Activated naive CD8-positive, alpha-beta T cell treated with anti-CD3 and anti-CD28 coated beads, Interleukin-2, amount 10 ng/mL, durations not matched to agents 7 days and 5 days (primary cell): ENCODE results near the gene UBE2D4. TPM values are rescaled to one million over a fixed set of nuclear protein-coding genes. Genes with fewer than 3 reads are reported as not detected.
"Not testable (repeated sequence)": the region's sequence is repeated elsewhere in the genome, so short reads cannot be mapped to it uniquely, and the experiment has no call there.

Source experiments
- ATAC-seq: fragments of 150-1000 bp; cut with Tn5 transposase; one replicate; pipeline ENCODE4 v1.10.0; 2021; ENCODE audit warnings: low read depth, moderate library complexity
- POLR2A ChIA-PET: fragments of 350-600 bp; sonication (Branson Sonifier 250); formaldehyde crosslinking; loops from one replicate; lab custom pipeline; 2021; ENCODE audit warnings: antibody characterized with exemption; lab: Charles Lee
- DNase-seq: peaks from one replicate; pipeline ENCODE4 v3.0.0; 2021
- H3K27ac Mint-ChIP-seq: one replicate; pipeline ENCODE4 v1.8.0; 2022; ENCODE audit warnings: mild to moderate bottlenecking, mixed read lengths
- H3K27me3 Mint-ChIP-seq: one replicate; pipeline ENCODE4 v1.8.0; 2022; ENCODE audit warnings: mild to moderate bottlenecking, moderate library complexity, mixed read lengths
- H3K36me3 Mint-ChIP-seq: one replicate; pipeline ENCODE4 v1.8.0; 2021; ENCODE audit warnings: mild to moderate bottlenecking, mixed read lengths
- H3K4me1 Mint-ChIP-seq: one replicate; pipeline ENCODE4 v1.8.0; 2021; ENCODE audit warnings: mixed read lengths
- H3K4me3 Mint-ChIP-seq: one replicate; pipeline ENCODE4 v1.8.0; 2022; ENCODE audit warnings: mild to moderate bottlenecking, moderate library complexity, mixed read lengths
- H3K9me3 Mint-ChIP-seq: one replicate; pipeline ENCODE4 v1.8.0; 2021; ENCODE audit warnings: mixed read lengths
- total RNA-seq, 2 experiments: library from RNA; stranded (reverse); gene quantifications; one replicate each; pipeline ENCODE4 v1.2.3, GENCODE V29; 2021

Gene UBE2D4
- total RNA-seq, 2 experiments from 2014 or later, result 6.2 to 7.5 TPM

GRCh38 chr7:43895847-43896415 is 30.3 kb upstream of the UBE2D4 start:
- H3K27me3 Mint-ChIP-seq, result no peaks in the 10 kb centered on the region
- H3K36me3 Mint-ChIP-seq, result peaks cover 18% of the 10 kb centered on the region
- H3K4me3 Mint-ChIP-seq, result no peak overlapping the region
- no peaks in the 10 kb centered on the region for H3K9me3 Mint-ChIP-seq
- ATAC-seq (no peak), DNase-seq (no peak)
- POLR2A ChIA-PET, result interaction anchor here (1.3 kb wide), 1 partner anchor 27 kb away, joined by 3 read pairs; the partner anchor contains the start of gene MRPS24
- H3K27ac Mint-ChIP-seq, result no peak overlapping the region
- H3K4me1 Mint-ChIP-seq, result peaks cover 28% of the 10 kb centered on the region

GRCh38 chr7:43898571-43898970 is 27.7 kb upstream of the UBE2D4 start:
- H3K4me3 Mint-ChIP-seq, H3K27ac Mint-ChIP-seq, POLR2A ChIA-PET, H3K9me3 Mint-ChIP-seq, H3K27me3 Mint-ChIP-seq, DNase-seq, ATAC-seq: not testable (repeated sequence)
- peaks cover 16% of the 10 kb centered on the region for H3K4me1 Mint-ChIP-seq
- H3K36me3 Mint-ChIP-seq, result peaks cover 19% of the 10 kb centered on the region

- H3K4me1 Mint-ChIP-seq, result peaks cover 26% of the 10 kb centered on the region
- no peaks in the 10 kb centered on the region for H3K27me3 Mint-ChIP-seq
- POLR2A ChIA-PET, result interaction anchor here (0.7 kb wide), 1 partner anchor 38 kb away, joined by 3 read pairs; no protein-coding TSS in a partner anchor
- peak overlapping the region; percentile 33 for H3K27ac Mint-ChIP-seq
- H3K4me3 Mint-ChIP-seq, result no peak overlapping the region
- peaks cover 9% of the 10 kb centered on the region for H3K36me3 Mint-ChIP-seq
- DNase-seq (no peak), ATAC-seq (no peak)
- H3K9me3 Mint-ChIP-seq, result no peaks in the 10 kb centered on the region
Measured at GRCh38 chr7:43902542-43903054, 23.6 kb upstream of the UBE2D4 start.

- Mint-ChIP-seq H3K27me3 (no peaks in the 10 kb centered on the region), H3K4me3 (peak overlapping the region; percentile 93), H3K27ac (no peak overlapping the region), H3K9me3 (no peaks in the 10 kb centered on the region), H3K36me3 (peaks cover 6% of the 10 kb centered on the region), H3K4me1 (peaks cover 23% of the 10 kb centered on the region)
- no peak for DNase-seq
- POLR2A ChIA-PET, result interaction anchor here (0.6 to 1.5 kb wide), 5 partner anchors 10 to 115 kb away, joined by 3 to 6 read pairs (median 3); partner anchors contain the start of gene UBE2D4
- no peak for ATAC-seq
Measured at GRCh38 chr7:43904533-43905208, 21.6 kb upstream of the UBE2D4 start.

- Mint-ChIP-seq H3K9me3 (no peaks in the 10 kb centered on the region), H3K36me3 (peaks cover 6% of the 10 kb centered on the region), H3K4me3 (peak overlapping the region; percentile 93), H3K4me1 (peaks cover 23% of the 10 kb centered on the region), H3K27me3 (no peaks in the 10 kb centered on the region), H3K27ac (peak overlapping the region; percentile 93)
- ATAC-seq, result no peak
- POLR2A ChIA-PET, result interaction anchor here (0.8 to 1.3 kb wide), 3 partner anchors 11 to 21 kb away, joined by 3 to 6 read pairs (median 4); partner anchors contain the start of gene UBE2D4
- no peak for DNase-seq
Measured at GRCh38 chr7:43905209-43905946, 20.9 kb upstream of the UBE2D4 start.

GRCh38 chr7:43905956-43906330 is 20.3 kb upstream of the UBE2D4 start:
- Mint-ChIP-seq H3K27ac (peak overlapping the region; percentile 93), H3K27me3 (no peaks in the 10 kb centered on the region), H3K4me3 (peak overlapping the region; percentile 93), H3K4me1 (peaks cover 23% of the 10 kb centered on the region), H3K36me3 (peaks cover 6% of the 10 kb centered on the region), H3K9me3 (no peaks in the 10 kb centered on the region)
- ATAC-seq, result peak; percentile 48
- POLR2A ChIA-PET, result interaction anchor here (1.3 kb wide), 1 partner anchor 19 kb away, joined by 6 read pairs; no protein-coding TSS in a partner anchor
- peak; percentile 64 for DNase-seq

GRCh38 chr7:43906331-43907010 is 19.8 kb upstream of the UBE2D4 start, which contains the start of gene URGCP:
URGCP (minus strand) TSS chr7:43906596; CDS start chr7:43906575, 21 bp downstream.
- POLR2A ChIA-PET, result interaction anchor here (1.0 to 1.4 kb wide), 3 partner anchors 20 to 37 kb away, joined by 3 to 7 read pairs (median 3); partner anchors contain the start of genes MRPS24 and UBE2D4
- Mint-ChIP-seq H3K27me3 (no peaks in the 10 kb centered on the region), H3K27ac (peak within 1 kb of the TSS; percentile 93), H3K36me3 (peaks cover 6% of the 10 kb centered on the region), H3K4me3 (peak within 1 kb of the TSS; percentile 93), H3K9me3 (no peaks in the 10 kb centered on the region), H3K4me1 (peaks cover 23% of the 10 kb centered on the region)
- ATAC-seq (peak; percentile 93), DNase-seq (peak; percentile 77)

GRCh38 chr7:43914795-43915194 is 11.4 kb upstream of the UBE2D4 start:
- Mint-ChIP-seq H3K27ac (no peak overlapping the region), H3K36me3 (peaks cover 6% of the 10 kb centered on the region), H3K4me1 (no peaks in the 10 kb centered on the region), H3K9me3 (no peaks in the 10 kb centered on the region), H3K4me3 (no peak overlapping the region), H3K27me3 (no peaks in the 10 kb centered on the region)
- no peak for ATAC-seq
- DNase-seq, result no peak
- POLR2A ChIA-PET, result no interaction called here

GRCh38 chr7:43915907-43916306 is 10.3 kb upstream of the UBE2D4 start:
- H3K27me3 Mint-ChIP-seq, result no peaks in the 10 kb centered on the region
- POLR2A ChIA-PET, result no interaction called here

GRCh38 chr7:43921423-43921822 is 4.8 kb upstream of the UBE2D4 start:
- Mint-ChIP-seq H3K4me1 (peaks cover 5% of the 10 kb centered on the region), H3K27me3 (no peaks in the 10 kb centered on the region), H3K36me3 (peaks cover 6% of the 10 kb centered on the region), H3K9me3 (no peaks in the 10 kb centered on the region), H3K4me3 (no peak overlapping the region), H3K27ac (no peak overlapping the region)
- POLR2A ChIA-PET, result no interaction called here
- ATAC-seq (no peak), DNase-seq (no peak)

More at GRCh38 chr7:43915907-43916306, 10.3 kb upstream of the UBE2D4 start:
- Mint-ChIP-seq H3K4me1 (no peaks in the 10 kb centered on the region), H3K27ac (no peak overlapping the region), H3K9me3 (no peaks in the 10 kb centered on the region), H3K4me3 (no peak overlapping the region), H3K36me3 (peaks cover 6% of the 10 kb centered on the region)
- ATAC-seq (no peak), DNase-seq (no peak)

- Mint-ChIP-seq H3K36me3 (peaks cover 6% of the 10 kb centered on the region), H3K27me3 (no peaks in the 10 kb centered on the region), H3K9me3 (no peaks in the 10 kb centered on the region), H3K4me1 (peaks cover 11% of the 10 kb centered on the region), H3K27ac (no peak overlapping the region), H3K4me3 (no peak overlapping the region)
- POLR2A ChIA-PET, result no interaction called here
- ATAC-seq, result no peak
- DNase-seq, result no peak
Measured at GRCh38 chr7:43922726-43923125, 3.5 kb upstream of the UBE2D4 start.

- Mint-ChIP-seq H3K4me3 (peak overlapping the region; percentile 91), H3K27ac (peak overlapping the region; percentile 93), H3K36me3 (peaks cover 6% of the 10 kb centered on the region), H3K9me3 (no peaks in the 10 kb centered on the region), H3K4me1 (peaks cover 19% of the 10 kb centered on the region), H3K27me3 (no peaks in the 10 kb centered on the region)
- DNase-seq (no peak), ATAC-seq (peak; percentile 16)
- POLR2A ChIA-PET, result interaction anchor here (0.5 to 1.6 kb wide), 8 partner anchors 8 to 995 kb away, joined by 3 to 8 read pairs (median 4); partner anchors contain the start of genes MRPS24, PSMA2 and URGCP
Measured at GRCh38 chr7:43926798-43927123, 525 bp downstream of the UBE2D4 start.
